ENCODE data around the gene GPC3. TPM values are rescaled to one million over a fixed set of nuclear protein-coding genes. Genes with fewer than 3 reads are reported as not detected.
"Not testable (repeated sequence)": the region's sequence is repeated elsewhere in the genome, so short reads cannot be mapped to it uniquely, and the experiment has no call there.

Gene GPC3
- total RNA-seq, 1 experiment from 2014 or later, result not detected

DNA sequence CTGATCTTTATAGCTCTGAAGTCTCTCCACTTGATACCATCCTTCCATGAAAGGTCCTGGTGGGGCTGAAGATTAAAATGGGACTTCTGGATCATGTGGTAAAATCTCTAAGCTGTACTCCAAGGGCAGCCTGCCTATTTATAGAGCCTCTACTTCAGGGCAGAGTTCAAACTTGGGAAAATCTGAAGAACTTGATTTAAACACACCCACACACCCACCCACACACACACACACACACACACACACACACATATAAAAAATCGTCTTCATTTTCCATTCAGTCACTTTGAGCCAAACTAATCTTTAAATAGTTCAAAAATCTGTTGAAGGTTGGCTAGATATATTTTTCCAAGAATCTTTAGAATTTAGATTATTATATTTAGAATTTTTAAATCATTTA is 335.2 kb downstream of the GPC3 start:
- no peak for DNase-seq (ENCODE audit: low read depth)

DNA sequence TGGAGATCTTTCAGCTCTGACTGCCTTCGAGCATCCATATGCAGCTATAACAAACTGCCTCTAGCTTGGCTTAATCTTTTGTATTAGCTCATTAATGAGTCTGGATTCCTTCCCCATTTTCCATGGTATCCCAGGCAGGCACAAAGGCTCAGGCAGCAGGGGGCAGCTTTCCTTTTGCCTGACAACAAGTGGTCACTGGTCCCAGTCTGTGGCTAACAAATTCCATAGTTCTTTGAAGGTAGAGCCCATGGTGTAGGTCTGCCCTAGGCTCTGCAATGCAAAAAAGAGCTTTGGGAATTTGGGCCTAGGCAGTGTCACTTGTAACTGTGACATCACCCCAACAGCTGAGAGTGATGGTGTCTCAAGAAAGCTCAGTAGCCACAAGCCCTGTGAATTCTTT is 335.7 kb downstream of the GPC3 start:
- no peak for DNase-seq (ENCODE audit: low read depth)

DNA sequence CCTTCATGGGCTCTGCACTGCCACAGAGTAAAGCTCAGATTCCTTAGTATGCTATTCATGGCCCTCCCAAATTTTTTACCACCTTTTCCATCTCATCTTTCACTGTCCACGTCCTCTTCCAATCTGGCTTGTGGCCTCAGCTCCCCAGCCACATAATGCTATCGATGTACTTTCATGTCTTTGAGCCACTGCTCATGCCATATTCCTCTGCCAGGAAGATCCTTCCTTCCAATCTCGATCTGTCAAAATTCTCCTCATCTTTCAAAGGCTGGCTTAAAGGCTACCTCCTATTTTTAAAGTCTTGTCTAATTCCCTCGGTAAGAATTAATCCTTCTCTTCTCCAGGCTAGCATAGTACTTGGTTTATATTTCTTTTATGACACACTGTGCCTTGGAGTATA is 336.8 kb downstream of the GPC3 start:
- no peak for DNase-seq (ENCODE audit: low read depth)

DNA sequence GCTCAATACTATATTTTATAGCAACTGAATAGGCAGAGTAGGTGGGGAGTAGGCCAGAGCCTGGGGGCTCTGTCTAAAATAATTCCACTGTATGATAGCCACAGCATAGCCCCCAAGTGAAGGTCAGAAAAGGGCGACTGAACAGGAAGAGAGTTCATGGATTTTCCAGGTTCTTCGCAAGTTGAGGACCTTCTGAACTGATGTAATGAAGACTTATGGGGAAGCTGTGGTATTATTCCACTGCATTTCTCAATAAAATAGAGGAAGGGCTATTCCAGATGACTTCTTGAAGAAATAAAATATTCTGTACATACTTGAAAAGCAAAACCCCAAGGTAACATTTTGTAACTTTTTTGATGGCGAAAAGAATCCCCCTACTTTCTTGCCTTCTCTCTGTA is 338.7 kb downstream of the GPC3 start:
- DNase-seq (ENCODE audit: low read depth), result no peak

DNA sequence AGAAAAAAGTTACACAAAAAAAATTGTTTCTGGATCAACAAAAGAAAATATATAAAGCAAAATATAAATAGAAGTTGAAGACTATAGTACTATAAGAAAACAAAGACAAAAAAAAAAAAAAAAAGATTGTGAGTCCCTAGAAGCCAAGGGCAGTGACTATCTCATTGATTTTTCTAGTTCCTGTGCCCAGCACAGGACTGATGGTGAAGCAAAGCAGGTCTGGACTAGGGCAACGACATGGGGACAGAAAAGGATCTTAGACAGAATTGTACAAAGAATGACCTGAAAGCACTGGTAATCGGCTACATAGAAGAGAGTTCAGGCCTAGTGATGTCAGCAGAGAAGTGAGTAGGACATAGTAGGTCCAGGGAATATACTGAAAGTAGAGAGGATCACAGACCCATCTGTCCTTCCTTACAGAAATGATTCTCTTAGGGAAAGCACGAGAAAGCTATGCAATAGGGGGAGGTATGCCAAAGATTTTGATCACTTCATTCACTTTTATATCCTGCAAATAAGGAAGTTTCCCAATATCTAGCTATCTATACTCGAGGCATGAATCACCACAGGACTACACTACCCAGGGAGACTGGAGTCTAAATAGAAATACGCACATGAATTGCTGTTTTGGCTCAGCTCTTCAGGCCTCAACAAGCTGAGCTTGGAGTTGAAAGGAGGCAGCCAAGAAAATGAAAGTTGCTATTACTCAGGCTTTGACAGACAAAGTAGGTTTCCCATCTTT is 339.2 kb downstream of the GPC3 start:
- DNase-seq (ENCODE audit: low read depth), result no peak

DNA sequence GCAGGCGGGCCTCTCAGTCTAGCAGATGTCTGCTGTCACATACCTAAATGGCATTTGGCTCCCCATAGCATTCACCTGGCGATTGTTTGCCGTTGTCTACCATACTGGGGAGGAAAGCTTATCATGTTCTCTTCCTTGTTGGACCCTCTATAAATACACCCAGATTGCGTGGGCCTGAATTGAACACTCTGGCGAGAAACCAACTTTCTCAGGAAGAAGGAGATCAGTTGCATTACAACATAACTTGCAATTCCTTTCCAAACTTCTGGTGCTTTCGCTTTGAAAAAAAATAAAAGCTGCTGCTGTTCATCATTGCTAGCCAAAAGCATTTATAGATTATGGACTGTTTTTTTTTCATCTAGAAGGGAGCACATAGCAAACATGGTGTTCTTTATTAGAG is 340.1 kb downstream of the GPC3 start:
- DNase-seq (ENCODE audit: low read depth), result no peak

DNA sequence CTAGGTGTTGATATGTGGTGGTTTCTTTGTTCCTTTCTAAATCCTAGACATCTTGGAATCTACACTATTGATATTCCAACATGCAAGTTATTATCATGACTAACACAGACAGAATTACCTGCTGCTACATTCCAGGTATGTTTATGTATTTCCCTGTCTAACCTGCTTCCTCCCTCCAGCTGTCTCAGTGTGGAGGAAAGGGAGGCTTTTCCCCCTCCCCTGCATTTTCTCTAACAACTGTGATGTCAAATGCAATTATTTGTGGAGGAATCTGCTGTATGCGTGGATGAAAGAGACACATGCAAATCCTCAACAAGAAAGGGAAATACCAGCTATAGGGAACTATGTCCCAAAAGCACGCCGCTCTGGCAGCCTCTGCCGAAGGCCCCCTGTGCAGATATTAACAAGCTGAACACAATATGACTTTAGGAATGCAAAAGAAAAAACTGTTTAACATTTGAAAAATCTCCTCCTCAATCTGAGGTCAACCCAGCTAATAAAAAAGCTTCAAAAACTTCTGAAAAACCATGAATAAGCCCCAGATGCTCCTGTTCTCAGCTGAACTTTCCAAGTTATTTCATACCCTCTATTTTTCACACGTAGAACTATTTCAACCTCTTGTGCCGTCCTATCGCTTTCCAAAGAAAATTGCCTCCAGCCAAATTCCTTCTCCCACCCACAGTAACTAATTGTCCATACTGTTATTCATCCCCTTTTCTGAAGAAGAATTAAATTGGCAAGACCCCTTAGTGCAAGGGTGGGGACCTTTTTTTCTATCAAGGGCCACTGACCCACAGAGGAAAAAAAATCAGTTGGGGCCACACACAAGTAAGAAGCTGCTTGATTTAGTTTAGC is 345.0 kb downstream of the GPC3 start:
- DNase-seq (ENCODE audit: low read depth), result no peak

DNA sequence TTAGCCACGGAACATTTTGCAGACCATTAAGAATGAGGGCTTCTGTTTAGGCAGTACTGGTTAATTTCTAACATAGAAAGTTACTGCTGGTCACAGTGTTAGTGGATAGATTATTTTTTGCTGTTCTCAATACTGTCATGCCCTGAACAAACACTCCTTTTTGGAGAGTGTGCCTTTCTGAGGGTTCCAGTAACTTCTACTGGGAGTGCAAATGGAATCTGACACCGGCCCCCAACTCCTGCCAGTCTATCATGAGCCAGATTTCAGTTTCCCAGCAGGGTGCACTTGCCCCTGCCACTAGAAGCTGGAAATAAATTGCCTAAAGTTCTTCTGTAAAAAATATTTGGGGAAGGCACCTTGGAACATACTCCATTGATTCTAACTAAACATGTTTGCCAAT is 345.7 kb downstream of the GPC3 start:
- DNase-seq (ENCODE audit: low read depth), result no peak

DNA sequence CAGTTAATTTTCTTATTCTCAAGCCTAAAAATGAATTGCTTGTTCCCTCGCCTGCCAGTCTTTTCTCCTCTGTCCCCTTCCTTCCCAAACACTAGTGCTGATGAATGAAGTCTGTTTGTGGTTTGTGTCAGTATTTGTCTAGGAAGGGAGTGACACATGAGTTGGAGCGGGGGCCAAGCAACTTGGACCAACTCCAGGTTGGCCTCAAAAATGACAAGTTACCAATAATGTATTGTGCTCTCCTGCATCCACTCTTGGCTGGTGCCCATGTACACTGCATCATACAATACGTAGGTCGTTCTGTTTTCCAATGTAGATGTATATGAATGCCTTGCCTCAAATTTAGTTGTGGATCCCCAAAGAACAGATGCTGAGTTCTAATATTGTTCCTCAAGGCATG is 347.1 kb downstream of the GPC3 start:
- peak; percentile 72 for DNase-seq (ENCODE audit: low read depth)

DNA sequence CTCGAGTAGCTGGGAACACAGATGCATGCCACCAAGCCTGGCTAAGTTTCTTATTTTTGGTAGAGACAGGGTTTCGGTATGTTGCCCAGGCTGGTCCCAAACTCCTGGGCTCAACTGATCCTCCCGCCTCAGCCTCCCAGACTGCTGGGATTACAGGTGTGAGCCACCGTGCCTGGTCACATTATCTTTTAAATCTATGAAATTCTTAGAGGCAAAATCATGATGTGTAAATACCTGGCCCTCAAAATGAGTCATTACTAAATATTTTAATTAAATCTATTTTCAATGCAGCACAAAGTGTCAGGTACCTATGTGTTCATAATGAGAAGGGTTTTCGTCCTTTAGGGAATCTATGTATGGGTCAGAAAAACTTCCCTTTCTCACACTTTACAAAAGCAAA is 347.6 kb downstream of the GPC3 start:
- DNase-seq (ENCODE audit: low read depth), result no peak

DNA sequence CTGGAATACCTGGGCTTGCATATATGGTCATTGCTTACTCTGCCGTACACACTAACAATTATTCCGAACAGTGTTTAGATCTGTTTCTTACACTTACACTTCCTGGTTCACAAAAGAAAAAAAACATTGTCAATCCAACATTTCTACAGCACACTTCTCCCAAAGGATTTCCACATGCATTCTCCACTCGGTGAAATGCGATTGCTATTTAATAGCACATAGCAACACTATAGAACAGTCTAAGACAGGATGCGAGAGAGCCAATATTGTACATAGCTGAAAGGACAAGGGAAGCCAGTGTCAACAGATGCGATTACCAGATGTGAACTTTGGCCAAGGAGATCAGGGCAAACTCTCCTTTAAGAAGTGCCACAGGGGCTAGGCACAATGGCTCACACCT is 349.4 kb downstream of the GPC3 start:
- no peak for DNase-seq (ENCODE audit: low read depth)

DNA sequence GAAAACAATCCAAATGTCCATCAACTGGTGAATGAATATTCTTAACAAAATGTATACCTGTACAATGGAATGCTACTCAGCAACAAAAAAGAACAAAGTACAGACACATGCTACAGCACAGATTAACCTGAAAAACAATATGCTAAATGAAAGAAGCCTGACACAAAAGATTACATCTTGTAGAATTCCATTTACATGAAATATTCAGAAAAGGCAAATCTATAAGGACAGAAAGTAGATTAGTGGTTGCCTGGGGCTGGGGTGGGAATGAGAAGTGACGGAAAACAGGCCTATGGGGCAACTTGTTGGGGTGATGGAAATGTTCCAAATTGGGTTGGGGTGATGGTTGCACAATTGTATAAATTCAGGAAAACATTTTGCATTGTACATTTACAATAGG is 351.0 kb downstream of the GPC3 start:
- no peak for DNase-seq (ENCODE audit: low read depth)

DNA sequence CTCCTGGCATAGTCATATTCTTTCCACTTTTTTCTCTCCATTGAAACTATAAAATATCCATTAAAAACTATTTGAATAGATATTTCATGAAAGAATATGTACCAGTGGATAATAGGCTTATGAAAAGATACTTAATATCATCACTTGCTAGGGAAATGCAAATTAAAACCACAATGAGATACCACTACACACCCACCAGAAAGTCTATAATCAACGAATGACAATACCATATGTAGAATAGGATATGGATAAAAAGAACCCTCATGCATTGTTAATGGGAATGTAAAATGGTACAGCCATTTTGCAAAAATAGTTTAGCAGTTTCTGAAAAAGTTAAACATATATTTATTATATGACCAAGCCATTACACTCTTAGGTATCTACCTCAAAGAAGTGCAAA is 351.4 kb downstream of the GPC3 start:
- no peak for DNase-seq (ENCODE audit: low read depth)

DNA sequence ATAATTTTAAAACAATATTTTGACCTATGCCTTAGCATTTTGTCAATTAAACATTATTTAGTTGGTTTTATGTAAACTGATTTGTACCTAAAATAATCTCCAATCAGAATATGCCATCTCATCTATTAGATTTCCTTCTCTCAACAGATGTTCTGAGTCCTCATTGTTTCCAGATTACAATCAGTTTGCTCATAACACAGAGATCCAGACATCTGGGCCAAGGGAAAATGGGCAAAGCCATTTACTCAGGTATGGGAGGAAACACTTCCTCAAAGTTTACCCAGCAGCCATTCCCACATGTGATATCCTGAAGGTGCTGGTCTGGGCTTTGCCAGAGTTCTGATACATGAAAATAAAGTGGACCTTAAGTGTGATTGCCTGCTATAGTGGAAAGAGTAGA is 352.2 kb downstream of the GPC3 start:
- no peak for DNase-seq (ENCODE audit: low read depth)

DNA sequence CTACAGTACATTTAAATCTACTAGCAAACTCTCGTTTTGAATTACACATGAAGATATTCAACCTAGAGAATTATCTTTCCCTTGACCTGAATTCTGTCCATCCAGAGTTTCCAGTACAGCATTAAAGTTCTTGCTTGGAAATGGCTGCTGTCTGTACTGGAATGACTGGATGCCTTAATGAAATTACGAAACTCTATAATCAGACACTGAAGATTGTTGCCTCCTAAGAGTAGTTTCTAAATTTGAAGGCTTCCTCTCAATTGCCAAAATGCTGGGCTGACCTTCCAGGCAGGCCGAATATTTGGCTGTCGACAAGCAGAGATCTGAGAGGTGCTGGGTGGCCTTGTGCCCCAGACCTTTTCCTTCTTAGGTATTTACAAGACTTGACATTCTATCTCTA is 355.0 kb downstream of the GPC3 start:
- DNase-seq (ENCODE audit: low read depth), result no peak

DNA sequence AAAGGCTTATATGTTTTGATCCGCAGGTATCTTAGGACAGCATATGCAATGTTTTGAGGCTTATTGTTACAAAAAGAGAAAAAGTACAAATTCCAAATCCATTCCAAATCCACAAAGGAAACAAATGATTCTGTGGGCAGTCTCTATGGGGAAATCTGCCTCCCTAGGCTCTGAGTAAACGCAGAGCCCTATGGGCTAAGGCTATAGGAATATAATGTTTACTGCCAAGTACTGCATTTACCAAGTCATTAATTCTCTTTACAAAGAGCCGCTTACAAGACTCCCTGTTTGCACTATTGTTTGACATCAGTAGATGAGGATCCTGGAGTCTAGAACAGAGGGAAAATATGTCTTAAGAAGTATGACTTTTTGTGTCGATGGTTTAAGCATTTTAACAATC is 357.7 kb downstream of the GPC3 start:
- DNase-seq (ENCODE audit: low read depth), result no peak

DNA sequence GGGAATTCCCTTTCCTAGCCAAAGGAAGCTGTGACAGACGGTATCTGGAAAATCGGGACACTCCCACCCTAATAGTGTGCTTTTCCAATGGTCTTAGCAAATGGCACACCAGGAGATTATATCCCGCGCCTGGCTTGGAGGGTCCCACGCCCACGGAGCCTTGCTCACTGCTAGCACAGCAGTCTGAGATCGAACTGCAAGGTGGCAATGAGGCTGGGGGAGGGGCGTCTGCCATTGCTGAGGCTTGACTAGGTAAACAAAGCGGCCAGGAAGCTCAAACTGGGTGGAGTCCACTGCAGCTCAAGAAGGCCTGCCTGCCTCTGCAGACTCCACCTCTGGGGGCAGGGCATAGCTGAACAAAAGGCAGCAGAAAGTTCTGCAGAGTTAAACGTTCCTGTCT is 364.0 kb downstream of the GPC3 start:
- not testable (repeated sequence) for DNase-seq (ENCODE audit: low read depth)

DNA sequence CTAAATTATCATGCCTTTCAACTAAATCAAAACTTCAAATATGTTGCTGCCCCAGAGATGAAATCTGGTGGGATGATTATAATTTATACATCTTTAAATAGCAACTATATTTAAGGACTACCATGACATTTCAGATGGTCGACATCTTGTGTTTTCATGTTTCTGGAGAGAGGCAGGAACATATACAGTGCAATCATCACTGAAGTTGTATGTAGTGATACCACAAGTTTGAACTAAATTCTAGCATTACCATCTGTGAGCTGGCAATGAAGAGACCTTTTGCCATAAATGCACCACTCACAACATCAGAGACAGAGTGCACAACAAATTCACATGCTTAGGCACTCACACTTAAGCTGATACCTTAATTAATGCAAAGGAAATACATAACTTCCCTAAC is 373.7 kb downstream of the GPC3 start:
- no peak for DNase-seq (ENCODE audit: low read depth)

DNA sequence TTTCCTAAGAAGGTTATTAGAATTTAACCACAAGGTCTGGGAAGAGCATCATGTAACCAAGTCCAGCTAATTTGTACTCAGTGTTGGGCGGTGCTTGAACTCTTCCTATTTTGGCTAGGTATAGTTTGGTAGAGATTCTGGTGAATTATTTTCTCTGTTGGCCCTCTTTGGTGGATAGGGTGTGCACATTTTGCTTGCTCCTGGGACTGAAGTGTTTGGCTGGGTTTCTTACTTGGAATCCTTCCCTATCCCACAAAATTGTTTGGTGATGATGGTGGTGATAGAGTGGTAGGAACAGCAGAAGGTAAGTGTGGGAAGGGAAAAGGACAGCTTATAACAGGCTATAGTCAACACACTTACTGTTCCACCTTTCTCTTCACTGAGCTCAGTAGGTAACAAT is 375.3 kb downstream of the GPC3 start:
- peak; percentile 73 for DNase-seq (ENCODE audit: low read depth)

DNA sequence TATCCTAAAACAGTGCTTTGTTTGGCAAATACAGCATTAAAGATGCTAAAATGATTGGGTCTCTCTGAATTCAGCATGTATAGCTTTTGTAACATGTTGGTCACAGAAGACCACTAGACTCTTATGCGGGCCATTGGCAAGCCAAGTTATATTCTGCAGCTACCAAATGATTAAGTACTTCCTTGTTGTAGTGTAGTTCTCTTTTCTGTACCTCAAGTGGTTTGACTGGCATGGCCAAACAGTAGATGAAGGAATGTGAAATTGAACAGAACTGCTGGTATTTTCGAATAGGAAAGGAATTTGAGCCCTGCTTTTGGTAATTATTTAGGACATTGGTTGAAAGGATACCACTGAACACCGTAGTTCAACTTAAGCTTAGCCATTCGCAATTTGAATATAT is 376.2 kb downstream of the GPC3 start:
- DNase-seq (ENCODE audit: low read depth), result peak; percentile 11

DNA sequence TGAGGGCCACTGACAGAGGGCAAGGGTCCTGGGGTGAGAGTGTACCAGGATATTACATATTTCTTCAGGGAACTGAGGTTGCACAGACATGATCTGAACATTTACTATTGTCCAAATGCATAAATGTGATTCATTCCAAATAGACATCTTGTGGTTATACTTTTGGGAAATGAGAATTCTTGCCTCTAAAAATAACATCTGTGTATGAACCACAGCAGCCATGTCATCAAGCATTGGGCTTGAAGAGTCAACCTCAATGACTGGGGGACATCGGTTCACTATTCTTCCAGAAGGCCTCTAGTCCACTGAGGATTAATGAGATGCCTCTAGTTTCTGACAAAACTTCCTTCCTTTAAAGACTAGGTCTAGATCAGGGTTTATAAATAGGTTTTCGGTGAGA is 377.0 kb downstream of the GPC3 start:
- DNase-seq (ENCODE audit: low read depth), result peak; percentile 80

DNA sequence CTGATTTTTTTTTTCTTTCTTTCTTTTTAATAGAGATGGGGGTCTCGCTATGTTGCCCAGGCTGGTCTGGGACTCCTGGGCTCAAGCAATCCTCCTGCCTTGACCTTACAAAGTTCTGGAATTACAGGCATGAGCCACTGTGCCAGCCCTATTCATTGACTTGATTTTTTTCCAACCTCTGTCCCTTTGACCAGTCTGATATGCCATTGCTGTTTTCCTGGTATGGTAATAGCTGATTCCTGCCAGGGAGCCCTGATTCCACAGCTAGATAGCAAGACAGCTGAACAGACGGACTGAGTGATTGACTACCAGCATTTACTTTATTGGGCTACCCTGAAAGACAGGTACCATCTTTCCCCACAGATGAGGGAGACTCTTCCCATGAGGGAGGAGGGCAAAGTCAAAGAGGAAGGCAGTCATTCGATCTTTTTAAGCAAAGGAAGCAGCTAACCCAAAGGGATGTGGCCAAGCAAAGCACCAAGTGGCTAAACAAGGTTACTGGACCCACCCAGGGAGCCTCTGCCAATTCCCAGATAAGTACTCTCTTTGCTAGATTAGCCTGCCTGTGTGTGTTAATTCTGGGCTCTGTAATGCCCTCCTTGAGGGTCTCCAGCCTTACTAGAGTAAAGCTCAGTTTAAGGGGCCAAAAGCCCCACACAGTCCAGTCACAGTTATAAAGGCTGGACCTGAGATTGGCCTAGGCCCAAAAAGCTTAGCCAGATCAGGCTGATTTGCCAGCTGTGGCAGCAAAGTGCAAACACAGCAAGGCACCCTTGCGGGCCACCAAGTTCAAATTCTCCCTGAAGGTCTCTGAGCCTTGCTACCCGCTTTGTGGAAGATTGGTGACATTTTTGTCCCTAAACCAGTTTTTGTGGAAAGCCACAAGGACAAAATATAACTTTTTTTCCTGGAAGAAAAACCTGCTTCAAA is 377.7 kb downstream of the GPC3 start:
- DNase-seq (ENCODE audit: low read depth), result peak; percentile 28

Measured in M059J (cell line).